HS-27A (cell line): Measurements from ENCODE around the gene EXT2.

Source experiments
- DNase-seq: peaks from one replicate; pipeline ENCODE4 v3.0.0-alpha.2; 2012; ENCODE audit warnings: low read depth, missing footprints

Gene EXT2

GRCh38 chr11:44085330-44085729 is 10.1 kb upstream of the EXT2 start:
- no peak for DNase-seq

GRCh38 chr11:44088377-44088776 is 7.1 kb upstream of the EXT2 start:
- DNase-seq: no peak

- no peak for DNase-seq
Measured at GRCh38 chr11:44088871-44089270, 6.6 kb upstream of the EXT2 start.

- DNase-seq: no peak
Measured at GRCh38 chr11:44090539-44090938, 4.9 kb upstream of the EXT2 start.

GRCh38 chr11:44094260-44094868 is 1.1 kb upstream of the EXT2 start:
- DNase-seq: peak; percentile 69

GRCh38 chr11:44096360-44097185 is 1.1 kb downstream of the EXT2 start:
- no peak for DNase-seq

- no peak for DNase-seq
Measured at GRCh38 chr11:44097821-44098220, 2.3 kb downstream of the EXT2 start.

GRCh38 chr11:44101098-44101497 is 5.6 kb downstream of the EXT2 start:
- DNase-seq: no peak

- no peak for DNase-seq
Measured at GRCh38 chr11:44104481-44105294, 9.2 kb downstream of the EXT2 start.

- DNase-seq: no peak
Measured at GRCh38 chr11:44108260-44108659, 12.8 kb downstream of the EXT2 start.

GRCh38 chr11:44110231-44110679 is 14.8 kb downstream of the EXT2 start:
- DNase-seq: no peak

- DNase-seq: no peak
Measured at GRCh38 chr11:44112091-44112821, 16.8 kb downstream of the EXT2 start.

GRCh38 chr11:44113018-44113417 is 17.5 kb downstream of the EXT2 start:
- DNase-seq: no peak

GRCh38 chr11:44113572-44113971 is 18.1 kb downstream of the EXT2 start:
- DNase-seq: no peak

GRCh38 chr11:44116234-44116830 is 20.9 kb downstream of the EXT2 start:
- DNase-seq: no peak

- DNase-seq: no peak
Measured at GRCh38 chr11:44120169-44120568, 24.7 kb downstream of the EXT2 start.

GRCh38 chr11:44125598-44125997 is 30.1 kb downstream of the EXT2 start:
- DNase-seq: no peak

- no peak for DNase-seq
Measured at GRCh38 chr11:44126304-44126703, 30.8 kb downstream of the EXT2 start.

GRCh38 chr11:44127130-44127529 is 31.7 kb downstream of the EXT2 start:
- no peak for DNase-seq

GRCh38 chr11:44128729-44129128 is 33.3 kb downstream of the EXT2 start:
- no peak for DNase-seq

- no peak for DNase-seq
Measured at GRCh38 chr11:44130751-44131150, 35.3 kb downstream of the EXT2 start.
